B cell (primary cell): Measurements from ENCODE around the gene LAMTOR5. TPM values are rescaled to one million over a fixed set of nuclear protein-coding genes. Genes with fewer than 3 reads are reported as not detected.

Experiments
- ATAC-seq: fragments of 200-7000 bp; cut with Tn5 transposase; one replicate; pipeline ENCODE4 v1.10.0; 2021; ENCODE audit warnings: low read depth, mild to moderate bottlenecking, moderate number of reproducible peaks, moderate library complexity
- CTCF ChIA-PET: fragments of 350-600 bp; sonication (Branson Sonifier 250); formaldehyde crosslinking; loops from one replicate; lab custom pipeline; 2021; ENCODE audit warnings: antibody characterized with exemption, inconsistent platforms; lab: Charles Lee
- POLR2A ChIA-PET: fragments of 350-600 bp; sonication (Branson Sonifier 250); formaldehyde crosslinking; loops from one replicate; lab custom pipeline; 2021; ENCODE audit warnings: antibody characterized with exemption; lab: Charles Lee
- DNase-seq: peaks from one replicate; pipeline ENCODE4 v3.0.0; 2013
- H2AFZ ChIP-seq: 2 replicates; pipeline ENCODE4 v1.6.1; 2012; ENCODE audit warnings: mild to moderate bottlenecking, low read depth, low read length; ENCODE audit not compliant: insufficient read depth, poor library complexity, severe bottlenecking
- H3K27ac ChIP-seq, 2 donors: 1 replicate in 1 of 2; 2 replicates in 1 of 2; pipeline ENCODE4 v1.5.1; 2012 to 2013; ENCODE audit warnings: low read length in 2 of 2, mild to moderate bottlenecking in 2 of 2, moderate library complexity in 1 of 2
- H3K27me3 ChIP-seq, 4 experiments: fragments of 200-600 bp in 1 of 4; sonication (generic) in 1 of 4; replicated peaks in 1 of 4; 1 replicate in 2 of 4; 2 replicates in 2 of 4; pipeline versions ENCODE4 v1.6.1 to v1.7.0; 2013 to 2016; ENCODE audit warnings: low read length in 3 of 4, mild to moderate bottlenecking in 2 of 4, mixed read lengths in 1 of 4, moderate library complexity in 1 of 4; ENCODE audit not compliant: insufficient read depth in 4 of 4, control insufficient read depth in 3 of 4; ENCODE audit errors: control extremely low read depth in 1 of 4
- H3K36me3 ChIP-seq, 2 experiments: replicated peaks in 1 of 2; 1 replicate in 1 of 2; 2 replicates in 1 of 2; pipeline versions ENCODE4 v1.6.1 to v1.7.1; 2013; ENCODE audit warnings: low read length in 1 of 2; ENCODE audit not compliant: insufficient read depth in 2 of 2, control insufficient read depth in 1 of 2; ENCODE audit errors: control extremely low read depth in 1 of 2, extremely low read depth in 1 of 2
- H3K4me1 ChIP-seq, 2 donors: fragments of 200-600 bp in 1 of 2; sonication (generic) in 1 of 2; 1 replicate in 1 of 2; 2 replicates in 1 of 2; pipeline versions ENCODE4 v1.5.1 to v1.6.1; 2013 to 2017; ENCODE audit warnings: low read length in 2 of 2; ENCODE audit not compliant: control insufficient read depth in 2 of 2, insufficient read depth in 2 of 2
- H3K4me2 ChIP-seq: replicated peaks from 2 replicates; pipeline ENCODE3; 2012; ENCODE audit warnings: mild to moderate bottlenecking, low read depth, low read length; ENCODE audit not compliant: poor library complexity, severe bottlenecking
- H3K4me3 ChIP-seq, 5 experiments: fragments of 200-600 bp in 1 of 5; sonication (generic) in 1 of 5; 1 replicate in 3 of 5; 2 replicates in 2 of 5; pipeline versions ENCODE4 v1.5.1 to v1.7.0; 2011 to 2016; ENCODE audit warnings: low read length in 4 of 5, mild to moderate bottlenecking in 4 of 5, low read depth in 2 of 5, control low read depth in 1 of 5, moderate library complexity in 1 of 5; ENCODE audit not compliant: insufficient read depth in 1 of 5; ENCODE audit errors: control extremely low read depth in 1 of 5, extremely low read depth in 1 of 5
- H3K79me2 ChIP-seq: fragments of 200-600 bp; sonication (generic); one replicate; pipeline ENCODE4 v1.6.0; 2016; ENCODE audit warnings: low read length; ENCODE audit not compliant: control insufficient read depth, insufficient read depth
- H3K9ac ChIP-seq: fragments of 200-600 bp; sonication (generic); 2 replicates; pipeline ENCODE4 v1.6.1; 2017; ENCODE audit warnings: mild to moderate bottlenecking, low read length, moderate library complexity
- H3K9me3 ChIP-seq, 3 donors: one replicate each; pipeline versions ENCODE4 v1.6.1 to v1.7.1; 2013; ENCODE audit warnings: low read length in 2 of 3; ENCODE audit not compliant: control insufficient read depth in 2 of 3, insufficient read depth in 1 of 3; ENCODE audit errors: control extremely low read depth in 1 of 3
- H4K20me1 ChIP-seq: 2 replicates; pipeline ENCODE4 v1.6.0; 2012; ENCODE audit warnings: mild to moderate bottlenecking, low read length; ENCODE audit not compliant: insufficient read depth, control insufficient read depth, poor library complexity, severe bottlenecking
- H3K27ac Mint-ChIP-seq: one replicate; pipeline ENCODE4 v1.8.0; 2021; ENCODE audit warnings: mixed read lengths
- H3K27me3 Mint-ChIP-seq: one replicate; pipeline ENCODE4 v1.8.0; 2021; ENCODE audit warnings: mixed read lengths
- H3K4me1 Mint-ChIP-seq: one replicate; pipeline ENCODE4 v1.8.0; 2021; ENCODE audit warnings: mixed read lengths
- H3K4me3 Mint-ChIP-seq: one replicate; pipeline ENCODE4 v1.8.0; 2021; ENCODE audit warnings: mixed read lengths
- H3K9me3 Mint-ChIP-seq: one replicate; pipeline ENCODE4 v1.8.0; 2022; ENCODE audit warnings: mixed read lengths; ENCODE audit not compliant: insufficient read depth
- EZH2 ChIP-seq: IDR thresholded peaks from 2 replicates; pipeline ENCODE4 v1.6.1; 2012; ENCODE audit warnings: borderline replicate concordance, low read depth, mild to moderate bottlenecking, moderate library complexity, low read length; ENCODE audit not compliant: insufficient read depth, poor library complexity, severe bottlenecking
- WGBS: methylation state at CpG from one replicate; pipeline ENCODE4 v1.1.5; 2013; ENCODE audit warnings: missing lambda C conversion rate; ENCODE audit not compliant: insufficient coverage; 5-methylcytosine and 5-hydroxymethylcytosine counted together
- intact Hi-C: fragments of 100-400 bp; cut with micrococcal nuclease; formaldehyde crosslinking; loops from one replicate; pipeline ENCODE4 v1.10.0; 2022
- polyA plus RNA-seq: library from polyadenylated mRNA; depleted of rRNA; stranded (reverse); fragments of >200 nt; gene quantifications from 2 replicates; pipeline ENCODE4 v1.2.3, GENCODE V29; 2012
- total RNA-seq, 2 donors: library from RNA; stranded (reverse); fragments of 120-200 nt in 1 of 2; gene quantifications; 1 replicate in 1 of 2; 2 replicates in 1 of 2; pipeline versions ENCODE4 v1.2.3 to v1.2.4, GENCODE V29; 2013 to 2022
- TF ChIP-seq, protein P1 (sequence below): fragments of 200-600 bp; IDR thresholded peaks from one replicate; pipeline ENCODE4 v1.8.0; 2022; ENCODE audit warnings: antibody characterized with exemption, mild to moderate bottlenecking

LAMTOR5 gene
- total and polyA plus RNA-seq, 2 donors (not counting 1 experiment from before 2014, with no cell fraction given), result 145 to 253 TPM

DNA sequence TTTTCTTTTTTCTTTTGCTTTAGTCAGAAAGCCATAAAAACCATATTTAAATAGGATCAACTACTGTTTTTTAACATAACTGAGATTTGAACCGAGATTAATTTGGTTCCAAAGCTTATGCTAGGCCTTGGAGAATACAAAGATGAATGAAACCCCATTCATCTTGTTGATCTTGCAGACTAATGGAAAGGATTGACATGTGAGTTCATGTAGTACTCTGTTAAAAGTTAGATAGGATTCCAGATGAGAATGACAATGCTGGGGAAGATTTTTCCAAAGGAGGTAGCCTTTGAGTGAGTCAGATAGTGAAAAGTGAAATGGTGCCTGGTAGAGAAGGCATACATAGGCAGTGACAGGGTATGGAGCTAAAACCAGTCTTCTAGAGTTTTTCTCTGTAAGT, 45.6 kb downstream of the LAMTOR5 start:
- intact Hi-C loops, result no loop called here
- Histone ChIP-seq H3K4me2 (no peak overlapping the region), H3K27me3 (no peaks in the 10 kb centered on the region), H3K79me2 (peaks cover 56% of the 10 kb centered on the region), H2AFZ (no peak overlapping the region), H3K9ac (no peak overlapping the region), H3K27ac (no peak overlapping the region), H3K9me3 (no peaks in the 10 kb centered on the region), H3K4me3 (no peak overlapping the region), H3K36me3 (peaks cover 3 to 23% of the 10 kb centered on the region in 2 experiments), H3K4me1 (no peaks in the 10 kb centered on the region), H4K20me1 (peaks cover 8% of the 10 kb centered on the region)
- WGBS, result no CpG with 5 or more reads among the region's 1 CpG
- DNase-seq (no peak), ATAC-seq (no peak)
- no peaks in the 10 kb centered on the region for H3K9me3 Mint-ChIP-seq
- ChIA-PET POLR2A (interaction anchor here (1.3 kb wide), 1 partner anchor 23 kb away, joined by 3 read pairs; no protein-coding TSS in a partner anchor), CTCF (interaction anchor here (0.5 to 1.6 kb wide), 4 partner anchors 11 to 1261 kb away, joined by 3 to 5 read pairs (median 4); no protein-coding TSS in a partner anchor)
- TF ChIP-seq EZH2, result no peak
- TF ChIP-seq, protein P1, sequence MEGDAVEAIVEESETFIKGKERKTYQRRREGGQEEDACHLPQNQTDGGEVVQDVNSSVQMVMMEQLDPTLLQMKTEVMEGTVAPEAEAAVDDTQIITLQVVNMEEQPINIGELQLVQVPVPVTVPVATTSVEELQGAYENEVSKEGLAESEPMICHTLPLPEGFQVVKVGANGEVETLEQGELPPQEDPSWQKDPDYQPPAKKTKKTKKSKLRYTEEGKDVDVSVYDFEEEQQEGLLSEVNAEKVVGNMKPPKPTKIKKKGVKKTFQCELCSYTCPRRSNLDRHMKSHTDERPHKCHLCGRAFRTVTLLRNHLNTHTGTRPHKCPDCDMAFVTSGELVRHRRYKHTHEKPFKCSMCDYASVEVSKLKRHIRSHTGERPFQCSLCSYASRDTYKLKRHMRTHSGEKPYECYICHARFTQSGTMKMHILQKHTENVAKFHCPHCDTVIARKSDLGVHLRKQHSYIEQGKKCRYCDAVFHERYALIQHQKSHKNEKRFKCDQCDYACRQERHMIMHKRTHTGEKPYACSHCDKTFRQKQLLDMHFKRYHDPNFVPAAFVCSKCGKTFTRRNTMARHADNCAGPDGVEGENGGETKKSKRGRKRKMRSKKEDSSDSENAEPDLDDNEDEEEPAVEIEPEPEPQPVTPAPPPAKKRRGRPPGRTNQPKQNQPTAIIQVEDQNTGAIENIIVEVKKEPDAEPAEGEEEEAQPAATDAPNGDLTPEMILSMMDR, result no peak
- H3K4me3 Mint-ChIP-seq, result no peak overlapping the region
- no peak overlapping the region for H3K27ac Mint-ChIP-seq
- H3K27me3 Mint-ChIP-seq, result no peaks in the 10 kb centered on the region
- H3K4me1 Mint-ChIP-seq, result peaks cover 6% of the 10 kb centered on the region

DNA sequence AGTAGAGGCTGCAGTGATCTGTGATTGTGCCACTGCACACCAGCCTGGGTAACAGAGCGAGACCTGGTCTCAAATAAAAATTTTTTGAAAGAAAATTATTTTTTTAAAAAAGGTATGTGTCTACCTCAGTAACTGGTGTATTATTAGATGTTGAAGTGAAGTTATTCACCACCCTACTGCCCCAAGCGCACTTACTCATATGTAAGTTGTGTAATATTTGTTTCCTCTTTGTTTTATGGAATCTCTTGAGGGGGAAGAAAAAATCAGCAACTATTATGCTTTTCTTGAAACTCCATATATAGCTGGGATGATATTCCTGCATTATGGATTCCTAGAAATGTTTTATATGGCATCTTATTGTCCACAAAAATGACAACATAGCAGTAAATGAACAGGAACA, 47.1 kb downstream of the LAMTOR5 start:
- DNase-seq, result no peak
- Histone ChIP-seq H3K4me3 (no peak overlapping the region), H3K27me3 (no peaks in the 10 kb centered on the region), H3K27ac (no peak overlapping the region), H3K4me2 (no peak overlapping the region), H2AFZ (no peak overlapping the region), H3K4me1 (no peaks in the 10 kb centered on the region), H3K9ac (no peak overlapping the region), H4K20me1 (peaks cover 8% of the 10 kb centered on the region), H3K79me2 (peaks cover 63% of the 10 kb centered on the region), H3K9me3 (no peaks in the 10 kb centered on the region), H3K36me3 (peaks cover 3 to 22% of the 10 kb centered on the region in 2 experiments)
- H3K4me1 Mint-ChIP-seq, result peaks cover 14% of the 10 kb centered on the region
- ChIA-PET CTCF (interaction anchor here (0.9 to 2.4 kb wide), 4 partner anchors 16 to 53 kb away, joined by 3 to 8 read pairs (median 4); no protein-coding TSS in a partner anchor), POLR2A (interaction anchor here (0.6 kb wide), 1 partner anchor 12 kb away, joined by 4 read pairs; no protein-coding TSS in a partner anchor)
- ATAC-seq, result no peak
- H3K4me3 Mint-ChIP-seq, result no peak overlapping the region
- no peak for TF ChIP-seq EZH2
- TF ChIP-seq, protein P1, result no peak
- no peak overlapping the region for H3K27ac Mint-ChIP-seq
- no CpG with 5 or more reads among the region's 2 CpGs for WGBS
- H3K27me3 Mint-ChIP-seq, result no peaks in the 10 kb centered on the region
- no peaks in the 10 kb centered on the region for H3K9me3 Mint-ChIP-seq
- intact Hi-C loops, result no loop called here
